ENCODE data around the gene PIK3C2B. TPM values are rescaled to one million over a fixed set of nuclear protein-coding genes. Genes with fewer than 3 reads are reported as not detected.

PIK3C2B gene
- total and polyA plus RNA-seq, 2 of the 8 experiments (the other 6 are each of a cell fraction or from before 2014, with no cell fraction given) = 20.4 to 36.7 TPM

GRCh38 chr1:204460346-204460745 is 34.3 kb downstream of the PIK3C2B start (continued):
- TF ChIP-seq, protein P1, sequence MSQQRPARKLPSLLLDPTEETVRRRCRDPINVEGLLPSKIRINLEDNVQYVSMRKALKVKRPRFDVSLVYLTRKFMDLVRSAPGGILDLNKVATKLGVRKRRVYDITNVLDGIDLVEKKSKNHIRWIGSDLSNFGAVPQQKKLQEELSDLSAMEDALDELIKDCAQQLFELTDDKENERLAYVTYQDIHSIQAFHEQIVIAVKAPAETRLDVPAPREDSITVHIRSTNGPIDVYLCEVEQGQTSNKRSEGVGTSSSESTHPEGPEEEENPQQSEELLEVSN (IDR thresholded peaks at IDR 0.05) = no peak
- TF ChIP-seq, protein P2, sequence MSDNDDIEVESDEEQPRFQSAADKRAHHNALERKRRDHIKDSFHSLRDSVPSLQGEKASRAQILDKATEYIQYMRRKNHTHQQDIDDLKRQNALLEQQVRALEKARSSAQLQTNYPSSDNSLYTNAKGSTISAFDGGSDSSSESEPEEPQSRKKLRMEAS (IDR thresholded peaks at IDR 0.05) = no peak
- TF ChIP-seq SUZ12 (IDR thresholded peaks at IDR 0.05; ENCODE audit: low read length) (no peak), KDM5A (IDR thresholded peaks at IDR 0.05; ENCODE audit: low read length) (no peak), TCF12 (IDR thresholded peaks at IDR 0.05; ENCODE audit: low read depth, low read length) (no peak), EP300 (IDR thresholded peaks at IDR 0.05; ENCODE audit: borderline replicate concordance in 1 of 2, low read depth in 2 of 2, low read length in 2 of 2) (no peak), POLR2AphosphoS5 (IDR thresholded peaks at IDR 0.05; ENCODE audit: low read depth, low read length) (no peak), SIRT6 (IDR thresholded peaks at IDR 0.05; ENCODE audit: low read length) (no peak), TEAD4 (IDR thresholded peaks at IDR 0.05; ENCODE audit: low read depth, low read length) (no peak), RFX5 (IDR thresholded peaks at IDR 0.05; ENCODE audit: borderline replicate concordance, low read depth, low read length) (no peak)
